Ovary (tissue), 9 donors: ENCODE results near the gene C1QTNF12. TPM values are rescaled to one million over a fixed set of nuclear protein-coding genes. Genes with fewer than 3 reads are reported as not detected.

Experiments
- DNase-seq, 5 donors: peaks; one replicate each; pipeline ENCODE4 v3.0.0-alpha.2; 2019 to 2020
- H3K27ac ChIP-seq, 2 donors: fragments of 200-600 bp; one replicate each; pipeline versions ENCODE4 v1.5.1 to v1.8.0; 2019 to 2022
- H3K27me3 ChIP-seq: fragments of 200-600 bp; one replicate; pipeline ENCODE4 v1.8.0; 2022
- H3K36me3 ChIP-seq: fragments of 200-600 bp; sonication (generic); one replicate; pipeline ENCODE4 v1.5.1; 2019
- H3K4me1 ChIP-seq: one replicate; pipeline ENCODE4 v1.8.1; 2013; ENCODE audit warnings: mild to moderate bottlenecking, moderate library complexity; ENCODE audit not compliant: insufficient read depth
- H3K4me3 ChIP-seq: fragments of 200-600 bp; sonication (generic); one replicate; pipeline ENCODE4 v1.5.1; 2017
- H3K9me3 ChIP-seq, 2 donors: fragments of 200-600 bp in 1 of 2; sonication (generic) in 1 of 2; one replicate each; pipeline versions ENCODE4 v1.5.1 to v1.8.1; 2013 to 2019; ENCODE audit warnings: mild to moderate bottlenecking in 1 of 2, moderate library complexity in 1 of 2
- CTCF ChIP-seq, 3 donors: fragments of 450-650 bp in 2 of 3; fragments of 200-600 bp in 1 of 3; IDR thresholded peaks; one replicate each; pipeline versions ENCODE4 v1.5.1 to v1.8.0; 2016 to 2022; ENCODE audit warnings: antibody characterized with exemption in 3 of 3, mild to moderate bottlenecking in 1 of 3
- EP300 ChIP-seq: sonication (generic); formaldehyde crosslinking; IDR thresholded peaks from one replicate; pipeline ENCODE4 v1.6.1; 2017; ENCODE audit warnings: antibody characterized with exemption
- POLR2A ChIP-seq: fragments of 450-650 bp; IDR thresholded peaks from one replicate; pipeline ENCODE4 v1.6.1; 2017; ENCODE audit warnings: antibody characterized with exemption, mild to moderate bottlenecking, moderate library complexity
- WGBS, 3 donors: extraction: QIAGEN DNeasy Blood & Tissue Kit in 1 of 3; methylation state at CpG; one replicate each; pipeline versions ENCODE4 v1.1.5 to v1.1.7; 2013 to 2017; 5-methylcytosine and 5-hydroxymethylcytosine counted together
- intact Hi-C, 4 donors: fragments of 100-400 bp; cut with DNase I; formaldehyde crosslinking; loops; one replicate each; pipeline versions ENCODE4 v1.11.0 to v1.15.1; 2022 to 2023
- polyA plus RNA-seq, 2 donors: library from polyadenylated mRNA; stranded (reverse); fragments of 200-250 nt in 1 of 2; fragments of 350-450 nt in 1 of 2; fragmentation: Illumina TruSeq in 1 of 2; extraction: RNeasy Lipid Tissue Mini Kit (QIAGEN cat#74804) in 1 of 2; gene quantifications; one replicate each; pipeline ENCODE4 v1.2.3, GENCODE V29; 2013 to 2014
- total RNA-seq, 7 donors: library from RNA; depleted of rRNA in 2 of 7; stranded (reverse); fragments of >200 nt in 2 of 7; fragmentation: NEBNext Ultra II Directional in 3 of 7; extraction: Animal tissue kit (Norgen Biotek cat#: 25700) in 3 of 7; gene quantifications; one replicate each; pipeline versions ENCODE4 v1.1.0 to v1.2.4, GENCODE V29; 2016 to 2023
- donor health status: DM: no; HTN: no; CAD: no; lungs with moderate emphysema.
- donor health status: DM: no; HTN: no; CAD: no.
- donor health status: Bipolar disorder and iron deficiency.
- donor health status: DM: yes; HTN: yes; CAD: no.
- donor health status: DM: no; HTN: no; CAD: no.
- donor health status: DM: yes; HTN: yes; CAD: no.

The C1QTNF12 gene
- total and polyA plus RNA-seq, 9 donors = 0.92 to 4.8 (median 1.4) TPM; not detected in 1

- TF ChIP-seq POLR2A (no peak), CTCF (IDR thresholded peaks at IDR 0.05) (no peak), EP300 (no peak)
- WGBS, 3 donors = 94 to 95% (median 94%) methylated on average over 13 of the region's 13 CpGs
These were observed 32.1 kb upstream of the C1QTNF12 start for GRCh38 chr1:1278620-1279019.

DNA sequence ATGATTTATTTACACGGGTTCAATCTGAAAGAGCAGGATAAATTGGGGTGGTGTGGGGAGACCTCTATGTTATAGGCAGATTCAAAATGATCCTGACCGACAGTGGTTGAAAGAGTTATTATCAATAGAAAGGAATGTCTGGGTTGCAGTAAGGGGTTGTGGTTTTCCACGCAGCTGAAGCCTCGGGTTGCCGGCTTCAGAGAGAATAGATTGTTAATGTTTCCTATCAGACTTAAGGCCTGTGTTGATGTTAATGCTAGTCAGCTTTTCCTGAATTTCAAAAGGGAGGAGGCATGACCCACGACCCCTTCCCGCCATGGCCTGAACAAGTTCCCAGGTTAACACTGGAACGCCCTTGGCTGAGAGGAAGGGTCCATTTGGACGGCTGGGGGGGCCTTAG, 29.3 kb upstream of the C1QTNF12 start:
- WGBS, 3 donors = 45 to 67% (median 56%) methylated on average over 9 of the region's 9 CpGs
- intact Hi-C loops = no loop called here
- no peak for TF ChIP-seq CTCF (IDR thresholded peaks at IDR 0.05)
- TF ChIP-seq EP300 = no peak
- TF ChIP-seq POLR2A = no peak
- no peaks in the 10 kb centered on the region for H3K27me3 ChIP-seq
- H3K4me1 ChIP-seq = peaks cover 24% of the 10 kb centered on the region
- no peak overlapping the region for H3K27ac ChIP-seq
- DNase-seq = no peak
- H3K9me3 ChIP-seq = no peaks in the 10 kb centered on the region
- H3K36me3 ChIP-seq = no peaks in the 10 kb centered on the region
- H3K4me3 ChIP-seq = no peak overlapping the region

More at GRCh38 chr1:1278620-1279019, 32.1 kb upstream of the C1QTNF12 start:
- DNase-seq = no peak
- H3K9me3 ChIP-seq = no peaks in the 10 kb centered on the region
- intact Hi-C loops = no loop called here
- H3K27ac ChIP-seq = no peak overlapping the region
- H3K4me3 ChIP-seq = no peak overlapping the region
- H3K27me3 ChIP-seq = no peaks in the 10 kb centered on the region
- H3K36me3 ChIP-seq = no peaks in the 10 kb centered on the region
- peaks cover 7% of the 10 kb centered on the region for H3K4me1 ChIP-seq

- no peaks in the 10 kb centered on the region for H3K9me3 ChIP-seq
- intact Hi-C loops = no loop called here
- no peak for TF ChIP-seq CTCF (IDR thresholded peaks at IDR 0.05)
- TF ChIP-seq POLR2A = no peak
- no peak for TF ChIP-seq EP300
- WGBS, 3 donors = 81 to 84% (median 82%) methylated on average over 11 to 15 of the region's 15 CpGs
- peak in 2 of 5 donors; percentile 41 to 48 for DNase-seq
- peaks cover 28% of the 10 kb centered on the region for H3K4me1 ChIP-seq
- H3K4me3 ChIP-seq = no peak overlapping the region
- H3K27ac ChIP-seq = no peak overlapping the region
- no peaks in the 10 kb centered on the region for H3K27me3 ChIP-seq
- no peaks in the 10 kb centered on the region for H3K36me3 ChIP-seq
These were observed 28.5 kb upstream of the C1QTNF12 start for GRCh38 chr1:1274931-1275431.

GRCh38 chr1:1274299-1274930, 27.9 kb upstream of the C1QTNF12 start:
- Histone ChIP-seq H3K27ac (peak overlapping the region; percentile 40 to 50), H3K36me3 (no peaks in the 10 kb centered on the region), H3K9me3 (no peaks in the 10 kb centered on the region), H3K27me3 (no peaks in the 10 kb centered on the region), H3K4me3 (peak overlapping the region; percentile 82), H3K4me1 (peaks cover 28% of the 10 kb centered on the region)
- intact Hi-C loops = no loop called here
- TF ChIP-seq POLR2A = no peak
- TF ChIP-seq EP300 = no peak
- TF ChIP-seq CTCF (IDR thresholded peaks at IDR 0.05) = no peak
- 11 to 22% (median 13%) methylated on average over 14 to 31 of the region's 31 CpGs for whole genome bisulfite sequencing, 3 donors
- DNase-seq = peak in 1 of 5 donors; percentile 44
